ENCODE results near the gene SYT17. TPM values are rescaled to one million over a fixed set of nuclear protein-coding genes. Genes with fewer than 3 reads are reported as not detected.

The SYT17 gene
- total and polyA plus RNA-seq, 3 donors from 2014 or later, result 0.75 to 3.7 (median 3.1) TPM

GRCh38 chr16:19308392-19308791, 140.4 kb downstream of the SYT17 start:
- DNase-seq, result no peak
- H3K4me3 ChIP-seq, result no peak overlapping the region
- no peaks in the 10 kb centered on the region for H3K36me3 ChIP-seq (ENCODE audit: low read depth, missing control alignments)
- no peaks in the 10 kb centered on the region for H3K27me3 ChIP-seq
- H3K27ac ChIP-seq, result no peak overlapping the region
- no peaks in the 10 kb centered on the region for H3K9me3 ChIP-seq
- TF ChIP-seq, protein P1, sequence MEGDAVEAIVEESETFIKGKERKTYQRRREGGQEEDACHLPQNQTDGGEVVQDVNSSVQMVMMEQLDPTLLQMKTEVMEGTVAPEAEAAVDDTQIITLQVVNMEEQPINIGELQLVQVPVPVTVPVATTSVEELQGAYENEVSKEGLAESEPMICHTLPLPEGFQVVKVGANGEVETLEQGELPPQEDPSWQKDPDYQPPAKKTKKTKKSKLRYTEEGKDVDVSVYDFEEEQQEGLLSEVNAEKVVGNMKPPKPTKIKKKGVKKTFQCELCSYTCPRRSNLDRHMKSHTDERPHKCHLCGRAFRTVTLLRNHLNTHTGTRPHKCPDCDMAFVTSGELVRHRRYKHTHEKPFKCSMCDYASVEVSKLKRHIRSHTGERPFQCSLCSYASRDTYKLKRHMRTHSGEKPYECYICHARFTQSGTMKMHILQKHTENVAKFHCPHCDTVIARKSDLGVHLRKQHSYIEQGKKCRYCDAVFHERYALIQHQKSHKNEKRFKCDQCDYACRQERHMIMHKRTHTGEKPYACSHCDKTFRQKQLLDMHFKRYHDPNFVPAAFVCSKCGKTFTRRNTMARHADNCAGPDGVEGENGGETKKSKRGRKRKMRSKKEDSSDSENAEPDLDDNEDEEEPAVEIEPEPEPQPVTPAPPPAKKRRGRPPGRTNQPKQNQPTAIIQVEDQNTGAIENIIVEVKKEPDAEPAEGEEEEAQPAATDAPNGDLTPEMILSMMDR (IDR thresholded peaks at IDR 0.05), result no peak
- H3K4me1 ChIP-seq, result no peaks in the 10 kb centered on the region
- WGBS, 2 donors, result 52 to 89% methylated on average over 1 of the region's 1 CpG
- intact Hi-C loops (cut with DNase I; ENCODE audit: low total_unique reads), result no loop called here

DNA sequence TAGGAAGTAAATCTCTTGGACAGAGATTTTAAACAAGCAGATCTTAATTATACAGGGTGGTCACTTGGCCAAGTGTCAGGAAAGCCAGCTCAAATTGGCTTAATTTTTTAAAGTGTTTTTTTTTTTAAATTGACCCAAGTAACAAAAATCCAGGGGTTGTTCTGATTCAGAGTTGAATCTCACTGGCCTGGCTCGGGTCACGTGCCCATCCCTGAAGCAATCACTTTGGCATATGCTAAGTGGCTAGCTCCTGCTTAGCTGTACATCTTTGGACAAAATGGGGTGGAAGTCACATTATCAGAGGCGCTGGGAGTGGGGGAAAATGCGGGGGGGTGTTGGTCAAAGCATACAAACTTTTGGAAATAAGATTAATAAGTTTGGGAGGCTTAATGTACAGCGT, 141.1 kb downstream of the SYT17 start:
- Histone ChIP-seq H3K4me3 (no peak overlapping the region), H3K36me3 (ENCODE audit: low read depth, missing control alignments) (no peaks in the 10 kb centered on the region), H3K27ac (no peak overlapping the region), H3K9me3 (no peaks in the 10 kb centered on the region), H3K4me1 (no peaks in the 10 kb centered on the region), H3K27me3 (no peaks in the 10 kb centered on the region)
- DNase-seq, result no peak
- intact Hi-C loops (cut with DNase I; ENCODE audit: low total_unique reads), result no loop called here
- TF ChIP-seq, protein P1 (IDR thresholded peaks at IDR 0.05), result no peak
- TF ChIP-seq POLR2A (IDR thresholded peaks at IDR 0.05), result no peak
- WGBS, 2 donors, result 69 to 75% methylated on average over 5 of the region's 5 CpGs

GRCh38 chr16:19314718-19315425, 146.8 kb downstream of the SYT17 start:
- WGBS, 2 donors, result 92% methylated on average over 2 of the region's 2 CpGs

DNA sequence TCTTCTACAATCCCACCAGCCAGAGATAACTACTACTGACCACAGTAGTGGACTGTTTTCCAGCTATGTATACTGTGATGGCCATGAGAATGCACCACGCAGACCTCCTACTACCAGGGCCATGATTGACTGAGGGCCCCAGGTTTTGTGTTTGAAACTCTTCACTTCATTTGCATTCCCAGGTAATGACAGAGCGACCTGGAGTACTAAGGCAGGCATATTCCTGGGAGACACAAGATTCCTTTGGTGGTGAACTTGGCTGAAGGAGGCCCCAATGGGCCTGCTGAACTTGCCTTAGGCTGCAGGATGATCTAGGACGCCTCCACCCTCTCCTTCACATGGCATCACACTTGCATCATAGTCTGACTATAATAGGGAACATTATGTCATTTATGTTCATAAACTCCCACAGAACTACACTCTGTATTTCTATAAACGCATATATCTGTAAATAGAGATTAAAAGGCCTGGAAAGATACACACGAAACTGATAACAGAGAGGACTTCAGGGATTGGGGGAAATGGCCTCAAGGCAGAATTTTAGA, 147.9 kb downstream of the SYT17 start:
- TF ChIP-seq POLR2A (IDR thresholded peaks at IDR 0.05), result no peak
- TF ChIP-seq, protein P1 (IDR thresholded peaks at IDR 0.05), result no peak
- DNase-seq, result no peak
- intact Hi-C loops (cut with DNase I; ENCODE audit: low total_unique reads), result no loop called here
- H3K9me3 ChIP-seq, result no peaks in the 10 kb centered on the region
- H3K27me3 ChIP-seq, result no peaks in the 10 kb centered on the region
- H3K27ac ChIP-seq, result no peak overlapping the region
- no peaks in the 10 kb centered on the region for H3K36me3 ChIP-seq (ENCODE audit: low read depth, missing control alignments)
- WGBS, 2 donors, result 62 to 73% methylated on average over 5 of the region's 5 CpGs
- no peak overlapping the region for H3K4me3 ChIP-seq
- H3K4me1 ChIP-seq, result no peaks in the 10 kb centered on the region

More at GRCh38 chr16:19314718-19315425, 146.8 kb downstream of the SYT17 start:
- no peaks in the 10 kb centered on the region for H3K9me3 ChIP-seq
- H3K4me3 ChIP-seq, result no peak overlapping the region
- no peaks in the 10 kb centered on the region for H3K27me3 ChIP-seq
- intact Hi-C loops (cut with DNase I; ENCODE audit: low total_unique reads), result no loop called here
- TF ChIP-seq, protein P1 (IDR thresholded peaks at IDR 0.05), result no peak
- no peak for TF ChIP-seq POLR2A (IDR thresholded peaks at IDR 0.05)
- H3K27ac ChIP-seq, result no peak overlapping the region
- no peaks in the 10 kb centered on the region for H3K4me1 ChIP-seq
- no peak for DNase-seq
- H3K36me3 ChIP-seq (ENCODE audit: low read depth, missing control alignments), result no peaks in the 10 kb centered on the region

- Histone ChIP-seq H3K36me3 (ENCODE audit: low read depth, missing control alignments) (no peaks in the 10 kb centered on the region), H3K4me1 (no peaks in the 10 kb centered on the region), H3K4me3 (no peak overlapping the region), H3K27me3 (no peaks in the 10 kb centered on the region), H3K27ac (no peak overlapping the region), H3K9me3 (no peaks in the 10 kb centered on the region)
- DNase-seq, result no peak
- WGBS, 2 donors, result 50 to 66% methylated on average over 7 of the region's 7 CpGs
- no peak for TF ChIP-seq POLR2A (IDR thresholded peaks at IDR 0.05)
- TF ChIP-seq, protein P1 (IDR thresholded peaks at IDR 0.05), result no peak
- intact Hi-C loops (cut with DNase I; ENCODE audit: low total_unique reads), result no loop called here
Observed at GRCh38 chr16:19316846-19317245, 148.8 kb downstream of the SYT17 start.

All from testis (tissue), 3 donors.